Measurements from ENCODE around the gene KIF3A.

KIF3A gene

DNA sequence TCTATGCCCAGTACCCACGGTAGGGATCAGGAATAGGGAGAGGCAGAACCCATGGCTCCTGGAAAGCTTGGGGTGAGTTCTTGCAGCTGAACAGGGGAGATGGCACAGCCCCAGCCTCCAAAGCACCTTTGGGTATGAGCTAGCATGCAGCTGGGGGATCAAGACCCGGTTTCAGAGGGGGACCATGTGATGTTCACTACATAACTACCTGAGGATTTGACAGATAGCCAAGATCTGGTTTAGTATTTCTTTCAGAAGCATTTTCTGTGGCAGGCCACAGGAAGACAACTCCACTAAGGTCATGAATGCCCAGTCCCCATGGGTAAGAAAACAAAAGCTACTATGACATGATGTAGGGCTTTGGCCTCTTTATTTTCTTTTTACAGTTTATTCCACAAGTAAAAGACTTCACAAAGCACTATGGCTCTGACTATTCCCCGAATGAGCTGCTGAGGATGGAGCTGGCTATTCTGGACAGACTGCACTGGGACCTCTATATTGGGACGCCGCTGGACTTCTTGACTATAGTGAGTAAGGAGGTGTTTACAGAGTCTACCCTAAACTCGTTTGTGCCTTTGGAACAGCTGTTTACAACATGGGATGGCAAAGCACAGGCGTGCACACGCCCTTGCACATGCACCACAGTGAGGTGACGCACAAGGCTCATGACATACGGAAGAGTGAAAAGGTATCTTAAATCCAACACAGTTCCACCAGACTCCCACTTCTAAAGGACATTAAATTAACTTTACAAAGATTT, 13.3 kb upstream of the KIF3A start:
- TF ChIP-seq, protein P1, sequence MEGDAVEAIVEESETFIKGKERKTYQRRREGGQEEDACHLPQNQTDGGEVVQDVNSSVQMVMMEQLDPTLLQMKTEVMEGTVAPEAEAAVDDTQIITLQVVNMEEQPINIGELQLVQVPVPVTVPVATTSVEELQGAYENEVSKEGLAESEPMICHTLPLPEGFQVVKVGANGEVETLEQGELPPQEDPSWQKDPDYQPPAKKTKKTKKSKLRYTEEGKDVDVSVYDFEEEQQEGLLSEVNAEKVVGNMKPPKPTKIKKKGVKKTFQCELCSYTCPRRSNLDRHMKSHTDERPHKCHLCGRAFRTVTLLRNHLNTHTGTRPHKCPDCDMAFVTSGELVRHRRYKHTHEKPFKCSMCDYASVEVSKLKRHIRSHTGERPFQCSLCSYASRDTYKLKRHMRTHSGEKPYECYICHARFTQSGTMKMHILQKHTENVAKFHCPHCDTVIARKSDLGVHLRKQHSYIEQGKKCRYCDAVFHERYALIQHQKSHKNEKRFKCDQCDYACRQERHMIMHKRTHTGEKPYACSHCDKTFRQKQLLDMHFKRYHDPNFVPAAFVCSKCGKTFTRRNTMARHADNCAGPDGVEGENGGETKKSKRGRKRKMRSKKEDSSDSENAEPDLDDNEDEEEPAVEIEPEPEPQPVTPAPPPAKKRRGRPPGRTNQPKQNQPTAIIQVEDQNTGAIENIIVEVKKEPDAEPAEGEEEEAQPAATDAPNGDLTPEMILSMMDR (IDR thresholded peaks at IDR 0.05; ENCODE audit: low read depth, low read length, missing control alignments) = no peak
- DNase-seq (ENCODE audit: low read depth) = no peak
- H3K4me3 ChIP-seq (ENCODE audit: low read depth, low read length) = no peak overlapping the region

DNA sequence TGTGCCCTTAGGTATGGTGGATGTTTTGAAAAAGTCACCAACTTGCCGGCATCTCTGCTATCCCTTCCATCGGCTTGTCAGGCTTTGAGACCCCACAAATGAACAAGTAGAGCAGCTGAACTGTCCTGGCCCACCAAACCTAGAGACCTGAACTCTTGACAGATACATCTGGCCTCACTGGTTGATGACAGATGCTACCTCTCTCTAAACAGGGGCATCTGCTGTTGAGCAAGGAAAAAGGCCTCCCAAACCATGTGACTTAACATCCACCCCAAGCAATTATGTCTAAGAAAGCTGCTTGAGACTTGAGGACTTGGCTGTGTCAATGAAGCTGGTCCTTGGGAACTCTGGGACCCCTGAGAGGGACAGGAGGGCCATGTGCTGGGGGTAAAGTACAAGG, 12.2 kb upstream of the KIF3A start:
- no peak for DNase-seq (ENCODE audit: low read depth)
- H3K4me3 ChIP-seq (ENCODE audit: low read depth, low read length) = no peak overlapping the region
- TF ChIP-seq, protein P1 (IDR thresholded peaks at IDR 0.05; ENCODE audit: low read depth, low read length, missing control alignments) = no peak

DNA sequence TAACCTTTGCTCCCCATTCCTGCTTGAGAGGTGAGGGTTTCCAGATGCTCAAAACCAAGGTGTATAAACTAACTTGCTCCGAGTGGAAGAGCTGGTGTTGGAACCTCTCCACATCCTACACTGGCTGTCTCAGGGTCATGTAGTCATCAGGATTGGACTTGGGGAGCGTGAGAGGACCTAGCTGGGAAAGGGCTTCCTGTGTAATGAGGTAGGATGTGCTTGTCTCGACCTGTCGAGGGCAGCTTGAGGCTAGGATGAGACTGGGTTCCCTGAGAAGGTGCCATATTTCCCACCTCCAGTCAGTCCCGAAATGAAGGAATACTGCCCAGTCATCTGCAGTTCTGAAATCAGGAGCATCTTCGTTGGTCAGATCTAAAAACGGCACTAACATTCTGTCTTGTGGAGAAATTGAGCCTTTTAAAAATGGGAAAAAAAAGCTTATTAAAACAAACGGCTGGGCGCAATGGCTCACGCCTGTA, 11.2 kb upstream of the KIF3A start:
- no peak overlapping the region for H3K4me3 ChIP-seq (ENCODE audit: low read depth, low read length)
- DNase-seq (ENCODE audit: low read depth) = no peak

DNA sequence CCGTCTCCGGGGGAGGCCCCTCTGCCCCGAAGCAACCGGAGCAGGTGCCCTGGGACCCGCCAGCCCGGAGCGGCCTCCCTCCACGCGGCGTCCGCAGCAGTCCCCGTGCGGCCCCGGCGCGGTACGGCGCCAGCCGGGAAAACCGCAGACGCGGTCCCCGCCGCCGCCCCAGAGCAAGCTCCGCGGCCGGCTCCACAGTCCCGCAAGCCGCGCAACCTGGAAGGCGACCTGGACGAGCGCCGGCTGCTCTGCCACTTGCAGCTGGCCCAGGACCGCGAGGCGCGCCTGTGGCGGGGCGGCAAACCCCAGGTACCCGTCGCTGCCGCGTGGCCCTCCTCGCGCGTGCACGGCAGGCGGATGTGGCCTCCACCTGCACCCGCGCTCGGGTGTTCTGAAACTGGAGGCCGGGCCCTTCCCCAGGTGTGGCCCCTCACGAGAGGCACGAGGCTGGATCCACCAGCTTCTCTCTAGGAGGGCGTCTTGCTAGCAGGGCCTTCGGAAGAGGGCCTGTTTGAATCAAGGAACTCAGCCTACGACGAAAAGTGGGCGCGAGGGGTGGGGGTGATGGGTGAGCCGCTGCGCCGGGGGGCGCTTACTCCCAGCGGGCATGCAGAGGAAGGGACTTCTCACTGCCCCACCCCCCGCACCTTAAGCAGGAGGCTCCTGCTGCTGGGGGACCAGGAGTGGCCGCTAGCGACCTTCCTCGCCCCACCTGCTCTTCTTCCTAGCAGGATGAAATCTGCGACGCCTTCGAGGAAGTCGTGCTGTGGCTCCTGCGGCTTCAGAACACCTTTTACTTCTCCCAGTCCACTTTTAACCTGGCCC, 10.5 kb upstream of the KIF3A start:
- TF ChIP-seq, protein P1 (IDR thresholded peaks at IDR 0.05; ENCODE audit: low read depth, low read length, missing control alignments) = no peak
- peak overlapping the region; percentile 48 for H3K4me3 ChIP-seq (ENCODE audit: low read depth, low read length)
- DNase-seq (ENCODE audit: low read depth) = no peak

More for the DNA sequence above, 11.2 kb upstream of the KIF3A start:
- TF ChIP-seq, protein P1 (IDR thresholded peaks at IDR 0.05; ENCODE audit: low read depth, low read length, missing control alignments) = no peak

DNA sequence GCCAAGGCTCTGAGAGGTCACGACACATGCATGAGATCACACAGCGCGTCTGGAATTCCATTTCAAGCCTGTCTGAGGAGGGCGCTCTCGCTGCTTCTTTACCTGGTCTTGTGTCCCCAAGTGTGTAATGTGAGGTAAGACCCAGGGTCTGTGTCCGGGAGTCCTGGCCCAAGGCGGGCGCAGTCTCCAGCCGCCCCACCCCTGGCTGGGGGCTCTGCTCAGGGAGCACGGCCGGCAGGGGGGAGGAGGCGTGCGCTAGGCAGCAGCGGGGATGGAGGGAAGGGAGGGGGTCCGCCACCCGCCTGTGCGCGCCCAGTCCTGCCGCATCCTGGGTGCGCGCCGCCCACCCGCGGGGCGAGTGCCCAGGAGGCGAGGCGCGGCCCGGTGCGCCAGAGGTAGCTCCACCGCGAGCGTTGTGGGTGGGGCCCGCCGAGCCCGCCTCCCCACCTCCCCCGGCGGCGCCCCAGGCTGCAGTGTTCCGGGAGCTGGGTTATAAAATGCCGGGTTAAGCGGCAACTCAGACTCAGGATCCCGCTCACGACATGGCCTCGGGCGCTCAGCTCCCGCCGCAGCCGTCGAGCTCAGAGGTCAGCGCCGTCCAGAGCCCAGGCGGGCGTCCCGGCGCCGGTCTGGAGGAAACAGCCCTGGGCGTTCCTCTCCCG, 9.7 kb upstream of the KIF3A start, which contains the start of gene CCNI2:
Gene CCNI2 (plus strand): TSS at position 473 of the 662 bp plus-strand sequence. CDS start 70 bp downstream, at position 543.
- TF ChIP-seq, protein P1 (IDR thresholded peaks at IDR 0.05; ENCODE audit: low read depth, low read length, missing control alignments) = peak; percentile 48
- DNase-seq (ENCODE audit: low read depth) = no peak
- peak within 1 kb of the TSS; percentile 48 for H3K4me3 ChIP-seq (ENCODE audit: low read depth, low read length)

DNA sequence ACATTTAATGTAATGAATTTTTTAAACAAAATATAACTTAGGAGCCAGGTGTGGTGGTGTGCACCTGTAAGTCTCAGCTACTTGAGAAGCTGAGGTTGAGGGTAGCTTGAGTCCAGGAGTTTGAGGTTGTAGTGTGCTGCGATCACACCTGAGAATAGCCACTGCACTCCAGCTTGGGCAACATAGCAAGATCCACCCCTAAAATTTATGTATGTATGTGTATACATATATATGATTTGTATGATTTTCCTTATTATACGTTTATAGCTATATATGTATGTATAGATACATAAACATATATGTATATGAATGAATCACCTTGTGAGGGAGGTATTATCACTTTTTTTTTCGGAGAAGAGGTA, 9.2 kb upstream of the KIF3A start:
- TF ChIP-seq, protein P1 (IDR thresholded peaks at IDR 0.05; ENCODE audit: low read depth, low read length, missing control alignments) = no peak
- DNase-seq (ENCODE audit: low read depth) = no peak
- peak overlapping the region; percentile 48 for H3K4me3 ChIP-seq (ENCODE audit: low read depth, low read length)
